Muscle of back (tissue), 11 donors: ENCODE results near the gene TEX38. TPM values are rescaled to one million over a fixed set of nuclear protein-coding genes. Genes with fewer than 3 reads are reported as not detected.
"Not testable (repeated sequence)": the region's sequence is repeated elsewhere in the genome, so short reads cannot be mapped to it uniquely, and the experiment has no call there.

ENCODE experiments used
- DNase-seq, 3 donors: peaks; one replicate each; pipeline versions ENCODE4 v3.0.0 to v3.0.0-alpha.2; 2013
- polyA plus RNA-seq, 10 donors: library from polyadenylated mRNA; unstranded; fragments of 120-200 nt; gene quantifications; one replicate each; pipeline ENCODE4 v1.2.1, GENCODE V29; 2013; ENCODE audit not compliant: insufficient read length in 10 of 10

The TEX38 gene
- polyA plus RNA-seq, 10 donors, result 0.15 to 0.24 (median 0.21) TPM; not detected in 6

DNA sequence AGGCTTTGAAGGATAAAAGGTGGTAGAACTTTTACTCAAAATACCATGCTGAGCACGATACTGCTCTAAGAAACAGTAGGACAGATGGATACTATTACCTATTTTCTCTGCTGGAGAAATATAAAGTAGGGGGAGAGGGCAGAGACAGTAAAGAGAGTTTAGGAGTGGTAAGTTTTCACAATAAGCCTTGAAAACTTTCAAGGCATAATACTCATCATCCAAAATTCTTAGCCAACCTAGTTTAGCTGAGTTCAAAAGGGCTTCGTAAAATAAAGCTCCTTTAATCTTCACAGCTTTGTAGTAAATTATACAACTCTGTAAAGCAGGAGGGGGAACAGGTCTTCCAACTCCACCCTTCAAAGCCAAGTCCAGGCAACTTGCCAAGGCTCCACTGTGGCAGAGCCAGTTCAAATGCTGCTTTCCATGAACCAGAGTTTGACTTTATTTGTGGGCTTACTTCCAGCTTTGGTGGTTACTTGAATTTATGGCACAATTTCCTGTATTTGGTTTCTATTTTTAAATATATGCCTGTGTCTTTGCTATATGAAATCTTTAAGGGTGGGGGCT lies 15.5 kb downstream of the TEX38 start:
- peak; percentile 26 to 31 (median 30) for DNase-seq

DNA sequence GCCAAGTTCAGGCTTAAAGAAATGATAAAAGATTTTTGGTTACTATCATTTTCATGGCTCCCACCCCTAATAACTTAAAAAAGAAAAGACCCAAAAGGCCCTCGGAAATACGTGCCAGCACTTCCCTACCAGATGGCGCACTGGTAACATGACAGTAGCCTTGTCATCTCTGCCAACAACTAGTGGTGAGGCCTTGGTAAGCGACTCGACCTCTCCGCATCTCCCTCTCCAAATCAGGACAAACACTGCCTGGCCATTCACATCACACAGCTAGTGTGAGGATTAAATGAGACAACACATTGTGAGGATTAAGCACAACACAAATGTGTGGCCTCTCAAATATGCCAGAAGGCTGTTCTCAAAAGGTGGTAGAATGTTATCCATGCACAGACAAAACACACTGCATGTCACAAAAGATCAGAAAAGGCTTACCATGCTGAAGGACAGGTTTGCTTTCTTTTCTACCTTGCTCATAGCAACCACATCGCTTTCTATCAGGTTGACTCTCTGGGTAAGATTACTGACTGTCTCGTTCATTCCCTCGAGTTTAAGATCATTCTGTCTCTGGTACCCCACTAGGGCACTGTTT lies 16.4 kb downstream of the TEX38 start:
- no peak for DNase-seq

DNA sequence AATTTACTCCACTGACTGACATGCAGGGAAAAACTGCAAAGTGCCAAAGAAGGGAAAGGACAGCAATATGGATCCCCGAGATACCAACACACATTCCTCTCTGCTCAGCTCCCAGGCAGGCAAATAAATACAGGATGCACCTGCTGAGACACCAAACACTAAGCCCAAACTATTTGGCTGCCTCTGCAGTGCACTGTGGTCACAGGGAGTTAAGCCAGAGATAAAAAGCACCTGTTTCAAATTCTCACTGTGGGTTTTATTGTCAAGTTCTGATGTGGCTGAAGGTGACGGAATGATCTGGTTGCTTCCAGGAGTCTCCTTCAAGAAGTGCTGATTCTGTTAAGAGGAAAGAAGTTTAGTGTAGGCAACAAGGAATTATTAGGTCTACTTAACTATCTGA lies 17.7 kb downstream of the TEX38 start:
- peak; percentile 12 to 51 (median 18) for DNase-seq

DNA sequence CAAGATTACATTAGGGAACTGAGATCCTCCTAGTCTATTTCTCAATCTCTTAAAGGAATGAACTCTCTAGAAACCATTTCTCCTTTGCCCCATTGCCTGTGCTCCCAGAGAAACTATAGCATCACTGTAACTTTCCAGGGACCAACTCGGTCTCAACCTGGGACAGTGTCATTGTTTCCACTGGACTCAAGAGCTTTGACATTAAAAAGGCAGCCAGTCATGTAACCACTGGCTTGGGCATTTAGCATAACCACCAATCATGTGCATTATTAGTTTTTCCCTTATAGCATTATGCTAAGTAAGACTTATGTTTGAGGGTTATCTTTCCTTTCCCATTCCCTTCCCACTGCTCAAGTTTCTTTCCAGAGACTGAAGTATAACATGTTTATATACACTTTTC lies 18.2 kb downstream of the TEX38 start:
- no peak for DNase-seq

DNA sequence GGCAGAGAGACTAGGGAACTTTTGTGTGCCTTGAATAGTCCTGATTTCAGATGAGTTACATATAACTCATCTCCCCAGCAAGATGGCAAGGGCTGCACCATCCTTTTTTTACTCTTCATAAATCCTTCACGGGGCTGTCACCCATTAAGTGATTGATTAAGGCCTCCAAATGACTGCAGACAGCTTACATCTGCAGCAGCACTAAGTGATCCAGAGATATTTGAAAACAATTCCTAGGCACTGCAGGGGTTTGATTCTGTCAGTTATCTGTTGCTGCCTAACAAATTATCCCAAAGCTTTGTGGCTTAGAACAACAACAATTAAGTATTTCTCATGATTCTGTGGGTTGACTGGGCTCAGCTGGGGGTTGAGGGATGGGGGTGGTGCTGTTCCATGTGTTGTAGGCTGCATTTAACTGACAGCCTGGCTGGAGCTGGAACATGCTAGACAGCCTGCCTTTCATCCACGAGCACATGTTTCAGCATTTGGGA lies 19.3 kb downstream of the TEX38 start:
- no peak for DNase-seq

DNA sequence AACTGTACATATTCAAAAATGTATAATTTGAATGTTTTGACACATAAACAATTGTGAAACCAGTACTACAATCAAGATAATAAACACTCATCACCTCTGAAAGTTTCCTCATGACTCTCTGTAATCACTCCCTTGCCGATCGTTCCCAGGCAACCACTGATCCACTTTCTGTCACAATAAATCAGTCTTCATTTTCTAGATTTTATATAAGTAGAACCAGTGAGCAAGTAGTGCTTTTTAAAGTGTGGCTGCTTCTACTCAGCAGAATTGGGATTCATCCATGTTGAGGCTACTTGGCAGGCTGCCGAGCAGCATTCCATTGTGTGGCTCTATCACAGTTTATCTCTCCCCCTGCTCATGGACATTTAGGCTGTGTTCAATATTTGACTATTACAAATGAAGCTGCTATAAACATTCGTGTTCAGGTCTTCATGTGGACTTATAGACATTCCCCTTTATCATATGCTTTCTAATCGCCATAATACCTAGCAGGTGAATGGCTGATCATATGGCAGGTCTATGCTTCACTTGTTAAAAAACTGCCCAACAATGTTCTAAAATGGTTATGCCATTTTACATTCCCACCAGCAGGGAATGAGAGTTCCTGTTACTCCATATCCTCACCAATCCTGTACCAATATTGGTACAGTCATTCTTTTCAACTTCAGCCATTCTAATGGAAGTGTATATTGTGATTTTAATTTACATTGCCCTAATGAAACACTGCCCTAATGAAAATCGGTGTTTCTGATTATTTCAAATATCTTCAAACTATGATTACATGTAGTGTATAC lies 20.5 kb downstream of the TEX38 start:
- DNase-seq, result no peak

DNA sequence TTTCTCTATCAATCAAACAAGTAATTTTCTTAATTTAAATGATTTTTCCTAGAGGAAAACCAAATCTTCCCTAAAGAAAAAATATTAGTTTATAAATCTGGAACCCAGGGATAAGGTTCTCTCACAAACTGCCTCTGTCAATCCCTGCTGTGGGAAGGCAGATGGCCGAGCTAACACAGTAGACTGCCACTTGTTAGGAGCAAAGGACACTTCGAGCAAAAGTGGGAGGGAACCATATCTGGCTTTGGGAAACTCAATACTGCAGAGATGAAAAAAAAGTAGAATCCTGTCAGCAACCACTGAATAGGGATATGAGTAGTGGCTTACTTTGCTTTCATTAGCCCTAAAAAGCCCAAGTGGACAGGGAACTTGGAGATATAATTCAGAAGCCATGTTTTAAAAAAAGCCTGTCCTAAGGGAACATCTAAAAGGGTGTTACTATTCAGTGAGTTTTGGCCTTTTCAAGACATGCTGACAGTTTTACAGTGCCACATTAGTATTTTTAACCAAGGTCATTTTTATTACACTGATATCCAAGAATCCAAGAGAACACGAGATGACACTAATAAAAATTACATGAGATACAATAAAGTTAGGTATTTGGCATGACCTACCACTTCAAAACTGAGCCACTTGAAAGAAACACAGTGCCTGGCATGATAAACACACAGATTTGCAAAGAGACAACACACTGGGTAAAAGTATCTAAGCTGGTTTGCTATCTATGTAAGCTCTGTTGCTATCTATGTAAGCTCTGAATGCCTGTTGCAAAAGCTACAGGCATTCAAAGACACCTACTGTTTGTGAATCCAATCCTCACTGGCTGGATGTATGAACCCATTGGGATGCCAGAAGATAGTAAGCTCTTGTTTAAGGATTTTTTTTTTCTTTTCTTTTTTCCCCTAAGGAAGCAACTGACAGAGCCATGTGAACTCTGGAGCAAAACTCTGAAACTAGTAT lies 21.4 kb downstream of the TEX38 start:
- DNase-seq, result no peak

DNA sequence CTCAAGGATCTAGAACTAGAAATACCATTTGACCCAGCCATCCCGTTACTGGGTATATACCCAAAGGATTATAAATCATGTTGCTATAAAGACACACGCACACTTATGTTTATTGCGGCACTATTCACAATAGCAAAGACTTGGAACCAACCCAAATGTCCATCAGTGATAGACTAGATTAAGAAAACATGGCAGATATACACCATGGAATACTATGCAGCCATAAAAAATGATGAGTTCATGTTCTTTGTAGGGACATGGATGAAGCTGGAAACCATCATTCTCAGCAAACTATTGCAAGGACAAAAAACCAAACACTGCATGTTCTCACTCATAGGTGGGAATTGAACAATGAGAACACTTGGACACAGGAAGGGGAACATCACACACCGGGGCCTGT lies 23.0 kb downstream of the TEX38 start:
- not testable (repeated sequence) for DNase-seq

DNA sequence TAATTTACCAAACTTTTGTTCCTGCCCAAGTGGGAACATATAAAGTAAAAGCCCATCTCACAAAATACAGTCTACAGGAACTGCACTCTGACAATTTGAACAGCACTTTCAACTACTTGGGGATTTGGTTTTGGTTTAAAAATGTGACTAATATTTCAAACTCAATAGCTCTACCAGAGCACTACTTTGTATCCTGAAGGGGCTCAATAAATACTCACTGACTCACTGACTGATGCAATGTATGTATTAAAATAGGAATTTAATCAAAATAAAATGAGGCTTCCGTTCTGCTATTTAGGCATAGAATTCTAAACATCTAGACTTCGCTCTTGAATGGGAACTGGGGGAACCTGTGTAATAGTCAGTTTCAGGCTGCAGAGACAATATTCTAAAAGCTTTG lies 25.4 kb downstream of the TEX38 start:
- no peak for DNase-seq

DNA sequence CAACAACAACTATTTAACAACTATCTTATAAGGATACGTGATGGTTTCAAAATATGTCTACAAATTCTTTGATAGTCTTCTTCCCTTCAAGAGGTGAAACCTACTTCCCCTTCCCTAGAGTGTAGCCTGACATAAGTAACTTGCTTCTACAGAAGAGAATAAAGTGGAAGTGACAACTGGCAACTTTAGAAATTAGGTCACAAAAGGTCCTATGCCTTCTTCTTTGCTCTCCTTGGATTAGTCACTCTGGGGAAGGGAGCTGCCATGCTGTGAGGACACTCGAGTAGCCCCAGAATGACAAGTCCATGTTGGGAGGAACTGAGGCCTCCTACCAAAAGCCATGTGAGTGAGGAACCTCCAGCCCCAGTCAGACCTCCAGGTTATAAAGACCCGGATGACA lies 28.0 kb downstream of the TEX38 start:
- no peak for DNase-seq

DNA sequence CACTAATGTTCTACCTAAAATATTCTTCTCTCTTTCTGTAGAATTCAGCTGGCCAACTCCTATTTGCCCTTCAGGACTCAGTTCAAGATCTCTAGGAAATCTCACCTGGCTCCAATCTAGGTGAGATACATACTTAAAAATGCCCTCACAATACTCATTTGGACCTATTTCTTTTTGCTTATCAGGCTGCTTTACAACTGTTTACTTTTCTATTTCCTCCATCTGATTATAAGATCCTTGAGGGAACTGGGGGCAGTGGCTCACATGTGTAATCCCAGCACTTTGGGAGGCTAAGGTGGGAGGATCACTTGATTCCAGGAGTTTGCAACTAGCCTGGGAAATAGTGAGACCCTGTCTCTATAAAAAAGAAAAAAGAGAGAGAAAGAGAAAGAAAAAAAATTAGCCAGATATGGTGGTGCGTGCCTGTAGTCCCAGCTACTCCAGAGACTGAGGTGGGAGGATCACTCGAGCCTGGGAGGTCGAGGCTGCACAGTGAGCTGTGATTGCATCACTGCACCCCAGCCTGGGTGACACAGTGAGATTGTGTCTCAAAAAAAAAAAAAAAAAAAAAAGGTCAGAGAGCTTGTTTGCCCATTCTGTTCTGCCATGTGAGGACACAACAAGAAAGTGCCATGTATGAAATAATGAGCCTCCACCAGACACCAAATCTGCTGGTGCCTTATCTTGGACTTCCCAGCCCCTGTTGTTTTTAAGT lies 32.4 kb downstream of the TEX38 start:
- no peak for DNase-seq

DNA sequence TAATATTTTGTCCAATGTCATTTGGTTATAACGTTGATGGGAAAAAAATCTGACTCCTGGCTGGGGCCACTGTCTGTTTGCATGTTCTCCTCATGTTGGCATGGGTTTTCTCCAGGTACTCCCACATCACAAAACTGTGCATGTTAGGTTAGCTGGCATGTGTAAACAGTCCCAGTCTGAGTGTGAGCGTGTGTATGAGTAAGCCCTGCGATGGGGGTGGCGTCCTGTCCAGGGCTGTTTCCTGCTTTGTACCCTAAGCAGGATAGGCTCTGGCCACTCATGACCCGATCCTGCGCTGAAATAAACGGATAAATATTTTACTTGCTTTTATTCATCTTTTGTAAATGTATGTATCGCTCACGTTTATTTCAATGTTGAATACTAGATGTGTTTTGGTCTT lies 33.8 kb downstream of the TEX38 start:
- DNase-seq, result no peak

DNA sequence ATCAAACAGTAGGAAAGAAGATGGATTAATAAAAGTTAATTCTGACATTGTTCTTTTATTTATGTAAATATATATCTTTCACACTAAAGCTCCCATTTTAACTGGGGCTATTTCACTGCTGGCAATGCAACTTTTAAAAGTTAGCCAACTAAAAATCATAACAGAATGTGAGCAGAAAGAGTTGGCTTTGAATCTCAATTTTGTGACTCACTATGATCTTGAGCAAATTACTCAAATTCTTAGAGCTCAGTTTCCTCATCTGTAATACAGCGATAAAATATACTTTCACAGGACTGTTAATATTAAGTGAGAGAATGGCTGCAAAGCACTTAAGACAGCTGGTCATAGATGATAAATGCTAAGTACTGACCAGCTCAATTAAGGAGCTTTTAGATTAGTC lies 36.5 kb downstream of the TEX38 start:
- DNase-seq, result no peak

DNA sequence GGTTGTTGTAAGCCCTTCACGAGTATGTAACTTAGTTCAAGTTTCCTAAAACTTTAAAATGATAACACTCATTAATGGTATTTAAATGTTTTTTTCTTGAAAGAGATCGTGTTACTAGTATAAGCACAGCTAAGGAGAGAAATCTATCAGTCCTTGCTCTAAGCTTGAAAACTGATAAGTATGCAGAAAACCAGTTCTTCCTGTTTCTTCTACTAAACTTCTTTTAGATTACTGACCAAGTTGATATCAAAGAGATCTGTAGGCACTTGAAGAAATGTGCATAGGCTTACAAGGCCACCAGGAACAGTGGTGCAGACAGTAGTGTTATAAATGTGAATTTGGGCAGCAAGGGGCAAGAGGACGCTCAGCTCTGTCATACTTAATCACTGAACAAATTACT lies 43.3 kb downstream of the TEX38 start:
- no peak for DNase-seq

DNA sequence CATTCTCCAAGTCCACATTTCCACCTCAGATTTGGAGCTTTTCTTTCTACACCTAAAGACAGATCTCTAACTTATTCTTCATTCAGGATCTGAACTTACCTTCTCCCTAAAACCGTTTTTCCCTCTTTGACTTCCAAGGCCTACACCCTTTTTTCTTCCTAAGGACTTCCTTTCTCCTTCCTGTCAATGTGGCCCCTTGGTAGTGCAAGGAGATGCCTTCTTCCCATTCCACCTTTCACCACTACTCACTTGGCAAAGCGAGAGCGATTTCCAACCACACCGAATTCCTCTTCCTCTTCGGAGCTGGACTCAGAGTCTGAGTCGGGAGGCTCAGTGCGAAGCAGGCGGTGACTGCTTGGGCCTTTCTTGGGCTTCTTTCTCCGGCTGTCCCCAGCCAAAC lies 46.0 kb downstream of the TEX38 start:
- no peak for DNase-seq

DNA sequence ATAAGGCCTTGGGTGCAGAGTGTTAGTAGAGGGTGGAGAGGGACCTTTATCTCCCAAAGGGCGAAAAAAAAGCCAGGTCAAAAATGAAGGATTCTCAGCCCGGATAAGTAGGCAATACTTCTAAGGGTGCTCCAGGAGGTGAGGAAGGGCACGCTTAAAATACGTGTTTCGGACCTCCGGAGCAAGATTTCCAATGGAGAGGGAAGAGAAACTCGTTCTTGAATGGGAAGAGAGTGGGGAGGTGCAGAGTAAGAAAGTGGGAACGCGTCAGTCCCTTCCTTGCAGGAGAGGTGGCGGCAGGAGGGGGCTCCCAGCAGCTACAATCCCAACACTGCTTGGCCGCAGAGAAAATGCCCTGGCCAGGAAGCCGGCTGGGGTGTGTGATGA lies 46.7 kb downstream of the TEX38 start:
- DNase-seq, result no peak

DNA sequence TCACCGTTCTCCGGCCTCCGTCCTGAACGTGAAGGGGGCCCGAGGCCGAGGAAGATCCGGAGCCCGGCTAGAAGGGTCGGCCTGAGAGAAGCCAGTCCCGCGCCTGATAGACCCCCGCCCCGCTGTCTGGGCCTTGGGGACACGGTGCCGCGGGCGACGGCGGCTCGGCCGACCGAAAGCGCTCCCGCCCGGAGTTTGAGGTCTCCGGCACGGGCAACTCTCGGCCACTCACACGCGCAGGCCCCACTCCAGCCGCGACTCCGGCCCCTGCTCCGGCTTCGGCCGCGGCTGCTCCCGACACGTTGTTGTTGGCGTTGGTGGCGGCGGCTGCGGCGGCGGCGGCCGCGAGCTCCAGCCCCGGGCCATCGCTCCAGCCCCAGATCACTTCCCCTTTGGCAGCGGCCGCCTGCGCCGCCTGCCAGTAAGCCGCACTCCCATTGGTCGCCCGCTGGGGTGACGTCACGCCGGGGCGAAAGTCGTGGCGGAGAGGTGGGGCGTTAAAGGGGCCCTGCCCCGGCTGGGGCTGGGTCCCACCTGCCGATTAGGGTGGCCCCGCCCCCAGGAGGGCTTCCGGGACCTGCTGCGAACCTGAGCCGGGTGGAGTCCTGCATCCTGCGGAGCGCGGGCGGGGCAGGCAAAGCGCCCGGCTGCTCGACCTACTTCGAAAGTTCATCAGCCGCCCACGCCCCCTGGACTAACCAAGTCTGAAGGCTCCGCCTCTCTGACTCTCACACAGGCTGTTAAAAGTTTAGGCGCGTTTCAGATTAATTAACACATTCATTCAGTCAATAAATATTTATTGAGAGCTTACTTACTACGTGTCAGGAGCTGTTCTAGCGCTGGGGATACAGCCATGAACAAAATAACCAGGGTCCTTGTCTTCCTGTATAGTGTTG lies 47.3 kb downstream of the TEX38 start, which contains the start of gene EFCAB14:
TSS of gene EFCAB14 (minus strand) at position 388 of the 896 bp plus-strand sequence. CDS start 1,027 bp downstream, outside the sequence.
- peak; percentile 91 to 98 (median 96) for DNase-seq

DNA sequence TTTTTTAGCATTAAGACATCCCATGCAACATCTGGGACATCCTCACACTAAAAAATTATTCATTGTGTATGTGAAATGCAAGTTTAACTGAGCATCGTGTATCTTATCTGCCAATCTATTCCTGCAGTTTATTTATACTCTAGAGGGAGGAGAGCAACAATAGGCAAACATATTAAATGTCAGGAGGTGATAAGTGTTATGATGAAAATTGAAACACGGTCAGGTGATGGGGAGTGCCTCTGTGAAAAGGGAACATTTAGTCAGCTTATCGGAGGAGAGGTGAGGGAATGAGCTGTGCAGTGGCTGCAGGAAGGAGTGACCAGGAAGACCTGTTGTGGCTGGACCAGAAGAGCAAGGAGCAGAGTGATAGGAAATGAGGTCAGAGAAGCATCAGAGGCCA lies 48.0 kb downstream of the TEX38 start:
- DNase-seq, result no peak

DNA sequence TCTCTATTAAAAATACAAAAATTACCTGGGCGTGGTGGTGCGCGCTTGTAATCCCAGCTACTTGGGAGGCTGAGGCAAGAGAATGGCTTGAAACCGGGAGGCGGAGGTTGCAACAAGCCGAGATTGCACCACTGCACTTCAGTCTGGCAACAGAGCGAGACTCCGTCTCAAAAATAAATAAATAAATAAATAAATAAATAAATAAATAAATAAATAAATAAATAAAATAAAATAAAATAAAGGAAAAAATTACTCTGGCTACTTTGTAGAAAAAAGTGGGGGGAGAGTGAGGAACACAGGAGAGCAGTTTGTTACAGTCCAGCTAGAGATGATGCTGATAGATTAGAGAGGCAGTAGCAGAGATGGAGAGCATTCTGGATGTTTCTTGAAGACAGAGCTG lies 48.7 kb downstream of the TEX38 start:
- DNase-seq, result not testable (repeated sequence)

DNA sequence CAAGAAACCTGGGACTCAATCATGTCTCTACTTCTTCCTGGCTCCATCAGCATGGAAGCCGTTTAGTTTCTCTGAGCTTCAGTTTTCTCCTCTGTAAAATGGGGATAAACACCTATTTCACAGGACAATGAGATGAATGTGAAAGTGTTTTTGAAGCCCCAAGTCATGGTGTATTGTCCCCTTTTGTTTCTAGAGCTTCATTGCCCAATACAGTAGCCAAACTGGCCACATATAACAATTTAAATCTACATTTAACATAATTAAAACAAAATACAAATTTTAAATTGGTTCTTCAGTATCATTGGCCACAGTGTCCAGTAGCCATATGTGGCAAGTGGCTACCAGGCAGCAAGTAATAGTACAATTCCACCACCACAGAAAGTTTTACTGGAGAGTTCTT lies 49.5 kb downstream of the TEX38 start:
- DNase-seq, result no peak
